GM19238 (cell line): ENCODE measurements around the gene WAPL.

Experiments used
- DNase-seq: peaks from one replicate; pipeline ENCODE4 v3.0.0; 2011; ENCODE audit warnings: low spot score; ENCODE audit not compliant: insufficient read length

Gene WAPL

DNA sequence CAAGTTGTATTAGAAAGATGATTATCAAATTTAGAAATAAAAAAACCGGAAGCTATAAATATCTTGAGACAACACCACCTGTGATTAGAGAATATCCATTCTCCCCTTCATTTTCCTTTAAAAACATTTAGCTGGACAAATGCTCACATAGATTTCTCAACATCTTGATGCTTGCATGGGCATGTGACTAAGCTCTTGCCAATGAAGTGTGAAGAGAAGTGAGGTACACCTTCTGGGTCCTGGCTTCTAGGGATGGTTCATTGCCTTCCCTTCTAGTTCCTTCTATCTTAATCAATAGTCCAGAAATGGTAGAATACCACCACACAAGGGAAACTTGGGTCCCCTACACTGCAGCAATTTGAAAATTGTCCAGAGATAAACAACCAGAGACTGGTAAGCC, 41.0 kb downstream of the WAPL start:
- no peak for DNase-seq

GRCh38 chr10:86472061-86472460, 49.5 kb downstream of the WAPL start:
- no peak for DNase-seq

DNA sequence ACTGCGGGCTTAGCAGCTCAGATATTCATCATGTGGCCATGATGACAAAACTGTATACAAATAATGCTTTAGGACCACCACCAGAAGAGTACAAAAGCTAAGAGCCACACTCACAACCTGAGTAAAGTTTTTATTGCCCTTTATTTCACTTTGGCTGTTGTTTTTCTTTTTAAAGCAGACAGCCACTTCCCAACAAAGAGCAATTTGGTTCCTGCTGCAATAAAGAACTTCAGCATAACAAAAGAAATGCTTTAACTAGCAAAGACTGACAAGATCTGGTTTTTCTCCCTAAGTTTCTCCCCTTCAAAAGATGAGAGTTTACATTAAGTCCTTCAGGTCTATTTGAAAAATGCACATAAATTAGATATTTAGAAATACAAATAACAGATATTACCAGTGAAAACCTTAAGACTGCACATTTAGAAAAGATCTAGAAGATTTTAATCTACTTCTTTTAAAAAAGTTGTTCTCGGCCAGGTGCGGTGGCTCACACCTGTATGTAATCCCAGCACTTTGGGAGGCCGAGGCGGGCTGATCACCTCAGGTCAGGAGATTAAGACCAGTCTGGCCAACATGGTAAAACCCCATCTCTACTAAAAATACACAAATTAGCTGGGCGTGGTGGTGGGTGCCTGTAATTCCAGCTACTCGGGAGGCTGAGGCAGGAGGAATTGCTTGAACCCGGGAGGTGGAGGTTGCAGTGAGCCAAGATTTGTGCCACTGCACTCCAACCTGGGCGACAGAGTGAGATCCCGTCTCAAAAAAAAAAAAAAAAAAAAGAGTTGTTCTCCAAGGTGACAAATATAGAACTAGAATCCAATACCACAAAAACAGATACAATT, 59.4 kb downstream of the WAPL start:
- no peak for DNase-seq

DNA sequence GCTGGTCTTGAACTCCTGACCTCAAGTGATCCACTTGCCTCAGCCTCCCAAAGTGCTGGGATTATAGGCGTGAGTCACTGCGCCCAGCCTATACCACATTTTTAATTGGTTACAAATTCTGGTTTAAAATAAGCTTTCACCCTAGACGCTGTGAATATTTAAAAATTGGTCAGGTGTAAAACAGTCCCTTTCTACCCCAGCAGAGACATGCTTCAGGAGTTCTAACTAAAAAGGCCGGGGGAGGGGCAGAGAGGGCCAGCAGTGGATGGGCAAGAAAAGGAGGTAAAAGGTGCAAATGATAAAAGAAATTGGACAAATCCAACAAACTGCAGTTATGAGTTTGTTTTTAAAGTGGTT, 70.0 kb downstream of the WAPL start:
- no peak for DNase-seq

DNA sequence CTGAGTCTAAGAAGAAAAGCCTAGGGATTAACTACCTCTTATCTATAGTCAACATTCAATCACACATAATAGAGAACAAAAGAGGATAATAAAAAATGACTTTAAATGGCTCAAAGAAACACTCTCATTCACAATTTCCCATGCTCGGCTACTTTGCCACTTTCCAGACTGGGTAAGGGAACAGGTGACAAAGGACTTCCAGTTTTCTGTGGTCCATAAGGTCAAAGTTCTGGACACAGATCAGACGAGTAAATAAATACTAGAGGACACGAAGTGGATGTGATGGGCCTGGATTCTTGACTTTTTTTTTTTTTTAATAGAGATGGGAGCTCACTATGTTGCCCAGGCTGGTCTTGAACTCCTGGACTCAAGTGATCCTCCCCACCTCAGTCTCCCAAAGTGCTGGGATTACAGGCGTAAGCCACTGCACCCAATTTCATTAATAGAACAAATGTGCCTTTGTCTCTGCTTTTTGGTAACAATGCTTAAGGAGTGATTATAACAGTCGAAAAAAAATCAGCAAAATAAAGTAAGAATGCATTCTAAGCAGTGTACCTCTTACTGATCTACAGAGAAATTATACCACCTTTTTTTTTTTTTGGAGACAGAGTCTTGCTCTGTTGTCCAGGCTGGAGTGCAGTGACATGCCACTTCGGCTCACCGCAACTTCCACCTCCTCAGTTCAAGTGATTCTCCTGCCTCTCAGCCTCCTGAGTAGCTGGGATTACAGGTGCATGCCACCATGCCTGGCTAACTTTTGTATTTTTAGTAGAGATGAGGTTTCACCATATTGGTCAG, 70.6 kb downstream of the WAPL start:
- DNase-seq: no peak

GRCh38 chr10:86449926-86450558, 71.5 kb downstream of the WAPL start:
- no peak for DNase-seq

DNA sequence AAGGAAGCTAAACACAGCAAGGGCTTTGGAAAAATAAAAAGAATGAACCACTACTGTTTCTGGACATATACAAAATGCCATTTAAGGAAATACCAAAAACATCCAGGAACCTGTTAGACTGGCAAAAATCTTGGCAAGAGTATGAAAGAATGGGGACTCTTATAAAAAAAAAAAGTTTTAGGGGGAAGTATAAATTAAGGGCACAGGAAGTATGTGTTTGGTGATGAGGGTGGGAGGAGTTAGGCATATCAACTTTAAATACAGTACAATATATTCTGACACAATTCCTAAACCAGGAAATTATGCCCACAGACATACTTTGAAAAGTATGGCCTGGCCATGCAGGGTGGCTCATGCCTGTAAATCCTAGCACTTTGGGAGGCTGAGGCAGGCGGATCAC, 74.2 kb downstream of the WAPL start:
- no peak for DNase-seq

GRCh38 chr10:86446987-86447386, 74.6 kb downstream of the WAPL start:
- DNase-seq: no peak

GRCh38 chr10:86446440-86446839, 75.2 kb downstream of the WAPL start:
- no peak for DNase-seq

GRCh38 chr10:86443936-86444335, 77.7 kb downstream of the WAPL start:
- DNase-seq: no peak

- no peak for DNase-seq
These were observed 78.5 kb downstream of the WAPL start for GRCh38 chr10:86443069-86443468.

GRCh38 chr10:86440874-86441843, 80.4 kb downstream of the WAPL start:
- no peak for DNase-seq

DNA sequence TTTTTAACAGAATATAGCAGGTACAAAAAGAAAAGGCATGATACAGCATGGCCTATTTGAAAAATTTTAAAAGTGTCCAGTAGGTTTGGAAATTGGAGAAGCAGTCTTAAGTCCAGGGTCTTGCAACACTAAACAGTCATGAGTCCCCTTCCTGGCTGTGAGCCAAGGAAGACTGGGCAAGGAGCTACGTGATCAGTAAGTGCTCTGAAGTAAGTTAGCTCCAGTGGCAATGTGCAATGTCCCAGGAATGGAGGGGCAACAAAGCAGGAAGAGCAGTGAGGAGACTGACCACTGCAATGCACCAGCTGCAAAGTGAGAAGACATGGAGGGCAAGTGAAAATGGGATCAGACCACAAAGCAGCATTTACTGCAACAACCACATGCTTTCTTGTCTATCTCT, 82.0 kb downstream of the WAPL start:
- DNase-seq: no peak

- DNase-seq: no peak
These were observed 83.4 kb downstream of the WAPL start for GRCh38 chr10:86438091-86438749.

GRCh38 chr10:86437447-86437846, 84.1 kb downstream of the WAPL start:
- DNase-seq: no peak

- no peak for DNase-seq
These were observed 84.6 kb downstream of the WAPL start for GRCh38 chr10:86436963-86437362.

- DNase-seq: no peak
These were observed 86.9 kb downstream of the WAPL start for GRCh38 chr10:86434656-86435055.

GRCh38 chr10:86423739-86424138, 97.9 kb downstream of the WAPL start:
- no peak for DNase-seq

DNA sequence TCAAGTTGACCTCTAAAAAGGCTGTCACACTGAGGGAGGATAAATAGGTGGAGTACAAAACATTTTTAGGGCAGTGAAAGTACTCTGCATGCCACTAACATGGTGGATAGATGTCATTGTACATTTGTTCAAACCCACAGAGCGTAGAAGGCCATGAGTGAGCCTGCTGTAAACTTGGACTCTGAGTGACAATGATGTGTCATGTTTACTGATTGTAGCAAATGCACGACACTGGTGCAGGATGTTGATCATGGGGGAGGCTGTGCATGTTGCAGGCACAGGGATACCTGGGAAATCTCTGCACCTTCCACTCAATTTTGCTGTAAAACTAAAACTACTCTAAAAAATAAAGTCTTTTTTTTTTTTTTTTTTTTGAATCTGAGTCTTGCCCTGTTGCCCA, 102.5 kb downstream of the WAPL start:
- DNase-seq: no peak

- DNase-seq: no peak
These were observed 106.0 kb downstream of the WAPL start for GRCh38 chr10:86415583-86415982.

- DNase-seq: no peak
These were observed 106.5 kb downstream of the WAPL start for GRCh38 chr10:86415116-86415515.
